ENCODE results near the gene PDE6G. TPM values are rescaled to one million over a fixed set of nuclear protein-coding genes. Genes with fewer than 3 reads are reported as not detected.

PDE6G gene
- total RNA-seq, 1 donor from 2014 or later, result 0.50 TPM

DNA sequence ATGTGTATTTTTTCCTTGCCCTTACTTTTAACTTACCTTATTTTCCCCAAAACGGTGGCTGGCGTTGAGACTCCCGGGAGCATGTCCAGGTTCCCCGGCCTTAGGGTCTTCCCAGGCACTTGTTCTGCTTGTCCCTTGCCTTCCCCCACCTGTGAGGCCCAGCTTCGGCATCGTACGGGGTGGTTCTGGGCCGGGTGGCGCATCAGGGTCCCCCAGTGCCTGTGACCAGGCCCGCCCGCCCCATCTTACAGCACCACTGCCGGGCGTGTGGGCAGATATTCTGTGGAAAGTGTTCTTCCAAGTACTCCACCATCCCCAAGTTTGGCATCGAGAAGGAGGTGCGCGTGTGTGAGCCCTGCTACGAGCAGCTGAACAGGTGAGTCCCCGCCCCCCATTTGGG, 34.9 kb upstream of the PDE6G start:
- no peak overlapping the region for H3K4me3 Mint-ChIP-seq (ENCODE audit: low read depth)
- no peaks in the 10 kb centered on the region for H3K4me1 Mint-ChIP-seq (ENCODE audit: low read depth)
- peaks cover 15% of the 10 kb centered on the region for H3K36me3 Mint-ChIP-seq (ENCODE audit: insufficient read depth)
- no peaks in the 10 kb centered on the region for H3K27me3 Mint-ChIP-seq
- no peaks in the 10 kb centered on the region for H3K9me3 Mint-ChIP-seq (ENCODE audit: low read depth)
- DNase-seq (ENCODE audit: low spot score, unreplicated experiment), result no peak
- H3K27ac Mint-ChIP-seq, result no peak overlapping the region
- TF ChIP-seq, protein P1, sequence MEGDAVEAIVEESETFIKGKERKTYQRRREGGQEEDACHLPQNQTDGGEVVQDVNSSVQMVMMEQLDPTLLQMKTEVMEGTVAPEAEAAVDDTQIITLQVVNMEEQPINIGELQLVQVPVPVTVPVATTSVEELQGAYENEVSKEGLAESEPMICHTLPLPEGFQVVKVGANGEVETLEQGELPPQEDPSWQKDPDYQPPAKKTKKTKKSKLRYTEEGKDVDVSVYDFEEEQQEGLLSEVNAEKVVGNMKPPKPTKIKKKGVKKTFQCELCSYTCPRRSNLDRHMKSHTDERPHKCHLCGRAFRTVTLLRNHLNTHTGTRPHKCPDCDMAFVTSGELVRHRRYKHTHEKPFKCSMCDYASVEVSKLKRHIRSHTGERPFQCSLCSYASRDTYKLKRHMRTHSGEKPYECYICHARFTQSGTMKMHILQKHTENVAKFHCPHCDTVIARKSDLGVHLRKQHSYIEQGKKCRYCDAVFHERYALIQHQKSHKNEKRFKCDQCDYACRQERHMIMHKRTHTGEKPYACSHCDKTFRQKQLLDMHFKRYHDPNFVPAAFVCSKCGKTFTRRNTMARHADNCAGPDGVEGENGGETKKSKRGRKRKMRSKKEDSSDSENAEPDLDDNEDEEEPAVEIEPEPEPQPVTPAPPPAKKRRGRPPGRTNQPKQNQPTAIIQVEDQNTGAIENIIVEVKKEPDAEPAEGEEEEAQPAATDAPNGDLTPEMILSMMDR (IDR thresholded peaks at IDR 0.05; ENCODE audit: unreplicated experiment), result no peak

DNA sequence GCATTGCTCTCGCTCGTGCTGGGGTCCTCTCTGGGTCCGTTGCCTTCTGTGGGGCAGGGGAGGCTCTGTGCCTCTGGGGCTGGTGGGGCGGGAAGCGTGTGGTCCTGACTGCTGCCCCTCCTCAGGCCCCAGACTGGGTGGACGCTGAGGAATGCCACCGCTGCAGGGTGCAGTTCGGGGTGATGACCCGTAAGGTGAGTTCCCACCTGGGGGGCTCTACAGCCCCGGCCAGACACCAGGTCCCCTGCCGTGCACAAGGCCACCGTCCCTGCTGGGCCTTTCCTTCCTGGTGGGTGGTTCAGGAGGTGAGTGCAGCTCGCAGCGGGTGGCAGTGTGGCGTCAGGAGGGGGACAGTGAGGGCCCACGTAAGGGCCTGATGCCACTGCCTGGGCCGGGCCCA, 34.2 kb upstream of the PDE6G start:
- H3K27me3 Mint-ChIP-seq, result no peaks in the 10 kb centered on the region
- no peaks in the 10 kb centered on the region for H3K9me3 Mint-ChIP-seq (ENCODE audit: low read depth)
- peaks cover 16% of the 10 kb centered on the region for H3K36me3 Mint-ChIP-seq (ENCODE audit: insufficient read depth)
- H3K4me3 Mint-ChIP-seq (ENCODE audit: low read depth), result no peak overlapping the region
- H3K4me1 Mint-ChIP-seq (ENCODE audit: low read depth), result no peaks in the 10 kb centered on the region
- DNase-seq (ENCODE audit: low spot score, unreplicated experiment), result no peak
- TF ChIP-seq, protein P1 (IDR thresholded peaks at IDR 0.05; ENCODE audit: unreplicated experiment), result no peak
- H3K27ac Mint-ChIP-seq, result no peak overlapping the region

DNA sequence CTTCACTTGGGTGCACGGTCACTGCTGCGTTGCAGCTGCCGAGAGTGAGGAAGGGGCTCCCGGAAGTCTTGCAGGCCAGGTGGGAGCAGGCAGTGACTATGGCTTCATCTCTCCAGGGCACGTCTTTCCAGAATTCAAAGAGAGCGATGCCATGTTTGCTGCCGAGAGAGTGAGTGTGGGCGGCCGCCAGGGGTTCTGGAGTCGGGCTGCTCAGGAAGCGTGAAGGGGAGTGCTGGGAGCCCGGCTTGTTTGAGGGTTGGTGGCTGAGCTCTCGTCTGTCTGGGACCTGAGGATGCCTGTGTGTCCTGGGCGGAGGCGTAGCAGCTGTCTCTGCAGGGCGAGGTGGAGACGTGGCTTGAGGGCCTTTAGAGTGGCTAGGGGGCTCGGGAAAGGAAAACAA, 33.7 kb upstream of the PDE6G start:
- Mint-ChIP-seq H3K36me3 (ENCODE audit: insufficient read depth) (peaks cover 16% of the 10 kb centered on the region), H3K27me3 (no peaks in the 10 kb centered on the region), H3K9me3 (ENCODE audit: low read depth) (no peaks in the 10 kb centered on the region), H3K27ac (no peak overlapping the region), H3K4me1 (ENCODE audit: low read depth) (no peaks in the 10 kb centered on the region), H3K4me3 (ENCODE audit: low read depth) (no peak overlapping the region)
- no peak for DNase-seq (ENCODE audit: low spot score, unreplicated experiment)
- TF ChIP-seq, protein P1 (IDR thresholded peaks at IDR 0.05; ENCODE audit: unreplicated experiment), result no peak

DNA sequence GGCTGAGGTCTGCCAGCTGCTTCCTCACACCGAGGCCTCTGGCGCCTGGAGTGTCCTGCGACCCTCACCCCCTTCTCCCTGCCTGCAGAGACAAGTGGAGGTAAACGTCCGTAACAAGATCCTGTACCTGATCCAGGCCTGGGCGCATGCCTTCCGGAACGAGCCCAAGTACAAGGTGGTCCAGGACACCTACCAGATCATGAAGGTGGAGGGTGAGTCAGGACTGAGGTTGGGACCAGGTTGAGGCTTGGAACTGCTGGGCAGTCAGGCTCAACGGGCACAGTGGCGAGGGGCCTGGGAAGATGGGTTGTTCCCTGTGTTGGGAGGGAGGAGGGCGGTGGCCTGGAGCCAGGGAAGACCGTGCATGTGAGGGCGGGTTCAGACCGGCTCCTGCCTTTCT, 32.3 kb upstream of the PDE6G start:
- H3K4me3 Mint-ChIP-seq (ENCODE audit: low read depth), result no peak overlapping the region
- no peaks in the 10 kb centered on the region for H3K27me3 Mint-ChIP-seq
- no peaks in the 10 kb centered on the region for H3K9me3 Mint-ChIP-seq (ENCODE audit: low read depth)
- peaks cover 16% of the 10 kb centered on the region for H3K36me3 Mint-ChIP-seq (ENCODE audit: insufficient read depth)
- TF ChIP-seq, protein P1 (IDR thresholded peaks at IDR 0.05; ENCODE audit: unreplicated experiment), result no peak
- peaks cover 9% of the 10 kb centered on the region for H3K4me1 Mint-ChIP-seq (ENCODE audit: low read depth)
- no peak overlapping the region for H3K27ac Mint-ChIP-seq
- DNase-seq (ENCODE audit: low spot score, unreplicated experiment), result no peak

DNA sequence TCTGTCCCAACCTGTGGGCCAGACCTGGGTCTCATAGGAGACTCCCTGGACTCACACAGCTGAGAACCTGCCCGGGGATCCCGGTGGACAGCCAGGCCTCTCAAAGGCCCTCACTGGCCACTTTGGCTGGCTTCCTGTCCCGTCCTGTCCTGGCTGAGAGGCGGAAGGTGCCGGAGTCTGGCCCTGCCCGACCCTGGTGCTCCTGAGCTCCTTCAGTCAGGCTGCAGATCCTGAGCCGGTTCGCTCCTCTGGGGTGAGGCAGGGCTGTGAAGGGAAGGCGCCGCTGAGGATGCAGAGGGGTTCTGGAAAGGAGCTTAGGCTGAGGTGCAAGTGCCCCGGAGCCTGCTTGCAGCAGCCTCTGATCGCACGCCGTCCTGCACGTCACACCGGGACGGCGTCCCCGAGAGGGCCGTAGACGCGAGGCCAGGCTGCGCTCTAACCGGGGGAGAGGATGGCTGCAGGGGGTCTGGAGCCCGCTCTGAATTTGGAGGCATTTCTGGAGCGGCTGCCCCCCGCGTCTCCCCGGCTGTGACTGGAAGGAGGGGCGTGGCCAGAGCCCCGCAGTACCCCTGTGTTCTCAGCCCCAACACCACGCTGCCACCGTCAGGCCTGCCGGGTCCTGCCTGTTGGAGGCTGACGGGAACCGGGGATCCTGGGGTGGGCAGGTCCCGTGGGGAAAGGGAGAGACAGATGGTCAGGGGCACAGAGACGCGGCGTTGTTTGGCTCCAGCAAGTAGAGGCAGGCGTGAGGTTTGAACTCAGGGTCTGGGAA, 31.6 kb upstream of the PDE6G start:
- H3K9me3 Mint-ChIP-seq (ENCODE audit: low read depth), result no peaks in the 10 kb centered on the region
- H3K4me3 Mint-ChIP-seq (ENCODE audit: low read depth), result no peak overlapping the region
- H3K36me3 Mint-ChIP-seq (ENCODE audit: insufficient read depth), result peaks cover 16% of the 10 kb centered on the region
- peaks cover 9% of the 10 kb centered on the region for H3K4me1 Mint-ChIP-seq (ENCODE audit: low read depth)
- TF ChIP-seq, protein P1 (IDR thresholded peaks at IDR 0.05; ENCODE audit: unreplicated experiment), result no peak
- no peak overlapping the region for H3K27ac Mint-ChIP-seq
- H3K27me3 Mint-ChIP-seq, result no peaks in the 10 kb centered on the region
- no peak for DNase-seq (ENCODE audit: low spot score, unreplicated experiment)
